NCI-H2171 treated with DMSO at 0.1 percent for 48 hours (cell line): Measurements from ENCODE around the gene AKAP1.
"Not testable (repeated sequence)": the region's sequence is repeated elsewhere in the genome, so short reads cannot be mapped to it uniquely, and the experiment has no call there.

Source experiments
- DNase-seq: peaks from one replicate; lab custom pipeline; 2025; lab: John Stamatoyannopoulos, UW

AKAP1 gene

GRCh38 chr17:57077000-57077399 is 8.0 kb upstream of the AKAP1 start:
- DNase-seq: no peak

DNA sequence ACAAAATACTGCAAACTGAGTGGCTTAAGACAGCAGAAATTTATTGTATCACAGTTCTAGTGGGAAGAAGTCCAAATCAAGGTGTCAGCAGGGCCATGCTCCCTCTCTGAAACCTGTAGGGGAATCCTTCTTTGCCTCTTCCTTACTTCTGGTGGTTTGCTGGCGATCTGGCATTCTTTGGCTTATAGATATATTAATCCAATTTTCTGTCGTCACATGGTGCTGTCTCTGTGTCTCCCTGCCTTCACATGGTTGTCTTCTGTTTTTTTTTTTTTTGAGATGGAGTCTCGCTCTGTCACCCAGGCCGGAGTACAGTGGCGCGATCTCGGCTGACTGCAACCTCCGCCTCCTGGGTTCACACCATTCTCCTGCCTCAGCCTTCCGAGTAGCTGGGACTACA is 6.8 kb upstream of the AKAP1 start:
- no peak for DNase-seq

DNA sequence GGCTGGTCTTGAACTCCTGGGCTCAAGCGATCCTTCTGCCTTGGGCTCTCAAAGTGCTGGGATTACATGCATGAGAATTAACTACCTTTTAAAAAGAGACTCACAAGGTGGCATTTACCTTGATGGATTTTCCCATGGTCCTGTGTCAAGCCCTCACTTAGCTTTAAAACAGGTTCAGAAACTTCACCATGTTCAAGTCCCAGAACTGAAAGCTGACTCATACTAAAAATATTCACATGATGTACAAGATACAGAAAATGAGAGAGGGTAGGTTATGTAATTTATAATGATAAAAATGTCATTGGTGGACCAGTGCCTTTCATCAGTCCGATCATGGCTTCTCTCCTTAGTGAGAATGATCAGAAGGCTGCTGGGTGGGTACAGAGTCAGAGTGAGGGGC is 4.3 kb upstream of the AKAP1 start:
- no peak for DNase-seq

DNA sequence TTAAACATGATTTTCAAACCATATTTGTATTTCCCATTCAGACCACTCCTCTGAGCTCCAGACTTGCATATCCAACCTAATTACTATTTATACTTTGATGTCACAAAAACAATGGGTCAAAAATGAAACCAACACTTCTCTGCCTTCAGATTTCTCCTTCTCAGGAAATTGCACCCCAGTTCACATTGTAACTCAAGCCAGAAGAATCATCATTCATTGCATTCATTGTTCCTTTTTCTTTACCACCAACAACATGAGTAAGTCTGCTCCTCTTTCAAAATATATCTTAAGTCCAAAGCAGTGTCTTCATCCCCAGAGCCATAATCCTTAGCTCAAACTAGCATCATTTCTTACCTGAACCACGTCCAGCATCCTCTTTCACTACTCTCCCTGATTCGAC is 2.6 kb upstream of the AKAP1 start:
- no peak for DNase-seq

GRCh38 chr17:57084361-57084801 is 665 bp upstream of the AKAP1 start:
- no peak for DNase-seq

DNA sequence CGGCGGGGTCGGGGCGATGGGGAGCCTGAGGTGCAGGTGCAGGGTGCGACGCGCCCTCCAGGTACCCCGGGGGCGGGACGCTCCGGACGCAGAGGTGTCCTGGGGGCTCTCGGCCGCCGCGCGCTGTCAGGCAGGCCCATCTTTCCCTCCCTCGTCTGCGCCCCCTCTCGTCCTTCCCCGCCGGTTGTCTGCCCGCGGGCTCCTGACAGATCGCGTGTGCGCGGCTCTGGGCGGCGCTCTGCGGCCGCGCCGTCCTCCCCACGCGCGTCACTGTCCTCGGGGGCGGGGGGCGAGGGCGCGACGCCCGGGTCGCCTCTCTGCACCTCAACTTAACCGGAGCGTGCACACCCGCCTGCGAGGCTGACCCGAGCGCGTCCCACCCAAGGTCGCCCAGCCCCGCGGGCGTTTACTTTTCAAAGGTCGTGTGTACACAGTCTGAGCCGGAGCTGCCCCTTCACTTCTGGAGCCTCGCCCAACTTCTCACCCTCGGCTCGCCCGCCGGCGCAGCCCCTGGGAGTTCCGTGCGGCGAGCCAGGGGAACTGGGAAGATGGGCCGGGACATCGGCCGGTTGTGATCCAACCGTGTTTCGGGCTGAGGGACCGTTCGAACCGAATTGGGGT is 512 bp downstream of the AKAP1 start:
- peak; percentile 55 for DNase-seq

- DNase-seq: peak; percentile 31
These were observed 1.3 kb downstream of the AKAP1 start for GRCh38 chr17:57086069-57086930.

- no peak for DNase-seq
These were observed 3.3 kb downstream of the AKAP1 start for GRCh38 chr17:57088298-57088697.

DNA sequence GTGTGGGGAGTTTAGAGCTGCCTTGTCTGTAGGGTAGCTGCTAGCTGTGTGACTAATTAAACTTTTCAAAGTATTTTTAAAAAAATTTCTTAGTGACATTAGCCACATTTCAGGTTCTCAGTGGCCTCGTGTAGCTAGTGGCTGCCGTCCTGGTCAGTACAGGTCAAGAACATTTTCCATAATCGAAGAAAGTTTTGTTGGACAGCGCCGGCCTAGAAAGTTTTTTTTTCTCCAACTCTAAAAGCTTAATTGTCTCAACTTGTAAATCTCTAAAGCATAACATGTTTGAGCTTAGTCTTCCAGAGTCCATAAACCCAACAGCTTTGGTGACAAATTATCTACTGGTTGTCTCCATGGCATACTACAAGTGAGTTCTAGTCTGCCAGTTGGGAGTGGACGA is 4.3 kb downstream of the AKAP1 start:
- no peak for DNase-seq

GRCh38 chr17:57090560-57091185 is 5.6 kb downstream of the AKAP1 start:
- no peak for DNase-seq

- no peak for DNase-seq
These were observed 6.2 kb downstream of the AKAP1 start for GRCh38 chr17:57091186-57091618.

- no peak for DNase-seq
These were observed 7.1 kb downstream of the AKAP1 start for GRCh38 chr17:57092171-57092570.

GRCh38 chr17:57092779-57093178 is 7.7 kb downstream of the AKAP1 start:
- DNase-seq: no peak

DNA sequence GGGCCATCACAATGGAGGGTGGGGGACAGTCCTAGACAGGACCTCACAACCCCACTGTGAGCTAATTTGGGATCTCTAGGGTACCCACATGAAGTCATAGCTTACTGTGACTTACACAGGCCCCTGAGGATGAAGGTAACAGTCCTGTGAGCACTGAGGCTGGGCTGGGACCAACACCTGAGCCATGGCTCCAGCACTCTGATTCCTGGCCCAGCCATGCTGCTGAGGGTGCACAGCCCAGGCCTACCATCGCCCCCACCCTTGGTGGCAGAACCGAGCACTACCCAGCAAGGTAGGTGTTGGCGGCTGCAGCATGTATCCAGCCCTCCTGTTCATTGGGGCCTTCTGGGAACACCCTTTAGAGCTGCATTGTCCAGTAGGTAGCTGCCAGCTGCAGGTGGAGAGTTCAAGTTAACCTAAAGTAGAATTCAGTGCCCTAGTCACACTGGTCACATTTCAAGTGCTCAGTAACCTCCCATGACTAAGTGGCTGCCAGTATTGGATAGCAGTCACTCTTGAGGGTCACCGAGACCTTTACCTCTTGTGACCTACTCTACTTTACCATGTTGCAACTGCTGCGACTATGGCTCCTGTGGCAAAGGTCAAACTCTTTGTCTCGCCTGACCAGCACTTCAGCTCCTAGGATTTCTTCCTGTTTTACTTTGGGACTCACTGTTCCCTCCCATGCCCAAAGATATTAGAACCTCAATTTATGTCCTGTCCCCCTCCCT is 11.6 kb downstream of the AKAP1 start:
- DNase-seq: no peak

DNA sequence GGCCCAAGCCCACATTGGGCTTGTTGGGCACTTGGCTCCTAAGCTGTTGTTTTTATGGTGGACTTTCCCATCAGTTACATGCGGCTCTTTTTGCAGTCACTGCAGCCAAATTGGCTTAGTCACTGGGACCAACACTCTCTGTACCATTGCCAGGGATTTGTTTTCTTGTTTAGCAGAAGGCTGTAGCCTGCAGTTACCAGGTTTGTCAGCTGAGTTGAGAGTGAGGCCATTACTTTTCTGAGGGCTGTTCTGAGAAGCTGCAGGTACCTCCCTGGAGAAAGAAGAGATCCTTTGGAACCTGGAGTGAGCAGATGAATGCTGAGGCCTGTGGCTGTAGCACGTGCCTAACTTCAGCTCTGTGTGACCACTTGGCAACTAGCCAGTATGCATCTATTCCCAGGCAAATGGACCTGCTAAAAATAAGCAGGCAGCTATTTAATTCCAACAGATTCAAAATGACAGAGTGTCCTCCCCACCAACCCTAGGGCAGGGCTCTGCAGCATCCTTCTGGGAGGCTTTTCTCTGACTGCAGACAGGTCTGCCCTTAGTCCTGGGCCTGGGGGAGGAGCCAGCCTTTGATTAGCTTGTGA is 12.9 kb downstream of the AKAP1 start:
- DNase-seq: no peak

GRCh38 chr17:57099165-57099564 is 14.1 kb downstream of the AKAP1 start:
- DNase-seq: no peak

- DNase-seq: no peak
These were observed 17.1 kb downstream of the AKAP1 start for GRCh38 chr17:57102122-57102521.

DNA sequence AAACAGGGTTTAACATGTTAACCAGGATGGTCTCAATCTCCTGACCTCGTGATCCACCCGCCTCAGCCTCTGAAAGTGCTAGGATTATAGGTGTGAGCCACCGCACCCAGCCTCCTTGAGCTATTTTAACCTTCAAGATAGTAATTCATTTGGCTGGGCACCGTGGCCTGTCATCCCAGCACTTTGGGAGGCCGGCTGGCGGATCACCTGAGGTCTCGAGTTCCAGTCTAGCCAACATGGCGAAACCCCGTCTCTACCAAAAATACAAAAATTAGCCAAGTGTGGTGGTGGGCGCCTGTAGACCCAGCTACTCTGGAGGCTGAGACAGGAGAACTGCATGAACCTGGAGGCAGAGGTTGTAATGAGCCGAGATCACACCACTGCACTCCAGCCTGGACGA is 17.6 kb downstream of the AKAP1 start:
- DNase-seq: not testable (repeated sequence)

GRCh38 chr17:57104461-57105175 is 19.6 kb downstream of the AKAP1 start:
- no peak for DNase-seq

- no peak for DNase-seq
These were observed 20.5 kb downstream of the AKAP1 start for GRCh38 chr17:57105591-57105990.

- peak; percentile 49 for DNase-seq
These were observed 21.2 kb downstream of the AKAP1 start for GRCh38 chr17:57106107-57106835.
